NCI-H82 treated with DMSO at 0.1 percent for 48 hours (cell line): ENCODE measurements around the gene SLC2A9.
A peak's percentile ranks its signal among the peaks of the same experiment; 100 is the strongest.

Experiments
- DNase-seq: peaks from one replicate; lab custom pipeline; 2025; ENCODE audit not compliant: unreplicated experiment; lab: John Stamatoyannopoulos, UW

The SLC2A9 gene

DNA sequence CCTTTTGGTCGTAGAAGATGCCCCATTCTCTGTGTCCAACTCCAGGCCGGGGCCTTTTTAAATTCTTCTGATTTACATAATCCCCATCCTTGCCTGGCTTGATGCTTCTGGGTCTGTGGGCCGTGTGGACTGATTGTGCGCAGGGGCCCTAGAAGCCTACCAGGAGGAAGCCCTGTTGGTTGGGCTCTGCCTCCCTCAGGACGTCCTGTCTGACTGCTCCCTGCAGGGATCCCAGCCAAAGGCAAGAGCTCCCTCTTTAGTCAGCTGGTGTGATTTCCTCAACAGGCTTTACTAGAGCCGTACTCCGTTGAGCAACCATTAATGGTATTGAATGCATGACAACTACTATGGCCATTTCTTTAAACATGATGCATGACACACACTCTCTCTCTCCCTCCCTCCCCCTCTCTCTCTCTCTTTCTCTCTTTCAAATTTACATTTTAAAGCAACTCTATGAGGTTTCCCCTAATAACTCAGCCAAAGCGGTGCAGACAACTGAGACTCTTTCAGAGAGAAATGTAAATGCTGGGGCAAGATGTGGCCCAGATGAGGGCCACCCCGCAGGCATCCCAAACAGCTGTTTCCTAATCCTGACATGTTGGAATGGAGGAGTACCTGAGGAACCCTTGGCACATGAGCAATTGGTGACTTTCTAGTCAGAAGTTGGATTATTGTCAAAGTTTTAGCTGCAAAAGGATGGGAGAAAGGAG is 122.5 kb downstream of the SLC2A9 start:
- no peak for DNase-seq

DNA sequence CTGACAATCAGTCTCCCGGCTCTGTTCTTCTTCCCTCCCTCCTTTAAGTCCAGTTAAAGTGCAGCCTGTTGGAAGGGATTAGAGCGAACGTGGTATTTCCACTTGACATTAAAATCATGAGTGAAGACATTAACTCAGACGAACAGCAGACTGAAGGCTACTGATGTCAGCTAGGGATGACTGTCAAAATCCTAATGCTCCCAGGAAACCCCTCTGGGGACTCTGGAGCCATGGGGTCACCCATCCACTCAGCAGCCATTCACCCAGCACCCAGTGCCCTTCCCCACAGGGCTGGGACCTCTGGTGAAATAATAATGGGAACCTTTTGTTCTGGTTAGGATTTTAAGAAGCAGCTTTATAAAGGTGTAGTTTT is 126.0 kb downstream of the SLC2A9 start:
- DNase-seq = no peak

DNA sequence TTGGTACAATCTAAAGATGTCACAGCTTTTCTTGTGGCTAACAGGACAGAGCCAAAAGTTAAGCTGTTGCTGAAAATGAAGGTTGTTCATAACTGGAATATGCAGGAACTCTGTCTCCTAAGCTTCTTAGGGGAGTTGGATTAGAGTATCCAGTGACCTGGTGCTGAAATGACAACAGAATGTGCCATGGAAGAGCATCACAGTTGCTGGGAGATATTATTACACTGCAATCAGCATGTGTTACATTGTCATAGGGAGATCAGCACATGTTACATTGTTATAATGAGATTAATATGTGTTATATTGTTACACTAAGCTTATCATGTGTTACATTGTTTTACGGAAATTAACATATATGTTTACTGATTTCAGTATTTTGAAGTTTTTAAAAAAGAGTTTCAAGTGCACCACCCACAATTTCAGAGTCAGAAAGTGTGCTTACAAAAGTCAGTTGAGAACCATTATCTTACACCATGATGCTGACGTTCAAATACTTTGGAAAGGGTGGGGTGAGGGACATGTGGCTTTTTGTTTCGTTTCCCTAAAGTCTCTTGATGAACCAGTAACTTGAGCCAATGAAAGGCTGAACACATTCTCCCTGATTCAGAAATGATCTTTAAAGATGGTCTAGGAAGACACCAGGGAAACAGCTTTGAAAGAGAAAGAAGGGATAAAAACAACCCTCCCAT is 126.5 kb downstream of the SLC2A9 start:
- DNase-seq = no peak

DNA sequence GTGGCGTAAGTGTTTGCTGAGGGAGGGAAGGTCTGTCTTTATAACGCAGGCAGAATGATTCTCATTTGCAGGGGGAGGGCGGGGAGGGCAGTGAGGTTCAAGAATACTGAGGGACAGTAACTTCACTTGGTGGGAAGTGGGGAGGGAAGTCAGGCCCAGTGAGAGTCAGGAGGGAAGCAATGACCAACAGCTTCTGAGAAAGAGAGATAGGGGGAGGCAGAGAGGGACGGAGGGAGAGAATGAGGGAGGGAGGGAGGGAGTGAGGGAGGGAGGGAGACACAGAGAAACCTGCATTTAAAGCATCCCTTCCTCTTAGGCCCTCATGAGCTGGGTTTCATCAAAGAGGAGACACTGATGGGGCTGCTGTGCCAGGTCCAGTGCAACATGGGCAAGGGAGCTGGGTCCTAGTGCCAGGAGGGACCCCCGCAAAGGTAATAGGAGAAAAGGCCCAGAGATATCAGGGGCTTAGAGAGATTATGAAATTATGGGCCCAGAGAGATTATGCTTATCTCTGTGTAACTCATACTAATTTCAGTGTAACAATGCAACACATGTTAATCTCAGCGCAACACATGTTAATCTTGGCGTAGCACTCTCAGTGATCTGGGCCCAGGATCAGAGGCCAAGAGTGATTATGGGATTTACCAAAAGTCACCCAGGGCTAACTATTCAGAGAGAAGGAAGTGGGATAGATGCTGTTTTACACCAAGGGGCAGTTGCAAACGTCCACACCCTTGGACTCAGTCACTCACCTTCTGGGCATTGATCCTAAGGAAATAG is 127.8 kb downstream of the SLC2A9 start:
- peak; percentile 57 for DNase-seq

DNA sequence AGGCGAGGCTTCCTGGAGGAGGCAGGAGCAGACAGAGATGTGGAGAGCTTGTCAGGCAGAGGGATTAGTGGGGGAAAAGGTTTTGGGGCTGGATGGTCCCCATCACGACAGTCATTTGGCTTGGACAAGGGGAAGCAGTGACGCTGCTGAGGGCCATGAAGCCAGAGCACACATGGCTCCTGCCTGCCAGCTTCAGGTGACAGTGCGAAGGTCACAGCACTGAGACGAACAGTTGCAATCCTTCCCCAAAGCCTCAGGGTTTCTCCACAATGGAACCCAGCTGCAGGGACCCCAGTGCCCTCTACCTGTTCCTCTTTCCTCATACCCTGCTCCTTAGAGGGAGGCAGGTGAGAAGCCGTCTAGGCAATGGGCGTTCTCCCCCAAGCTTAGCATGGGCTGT is 129.6 kb downstream of the SLC2A9 start:
- no peak for DNase-seq

DNA sequence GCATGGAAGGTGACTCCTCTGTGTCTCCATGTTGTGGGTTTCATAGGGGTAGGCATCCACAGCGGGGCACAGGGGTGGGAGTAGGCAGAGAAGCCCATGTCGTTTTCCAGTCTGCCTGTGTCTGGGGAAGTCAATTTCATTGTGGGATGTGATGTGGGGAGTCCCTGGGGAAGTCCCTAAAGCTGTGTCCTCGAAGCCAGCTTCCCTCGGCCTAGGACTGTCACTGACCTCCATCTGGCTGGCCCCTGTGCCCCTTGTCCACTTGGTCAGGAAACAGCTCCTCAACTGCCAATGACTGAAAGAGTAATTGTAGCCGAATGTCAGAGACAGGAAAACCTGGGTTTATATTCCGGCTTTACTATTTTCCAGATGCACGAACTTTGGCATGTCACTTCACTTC is 130.2 kb downstream of the SLC2A9 start:
- no peak for DNase-seq

DNA sequence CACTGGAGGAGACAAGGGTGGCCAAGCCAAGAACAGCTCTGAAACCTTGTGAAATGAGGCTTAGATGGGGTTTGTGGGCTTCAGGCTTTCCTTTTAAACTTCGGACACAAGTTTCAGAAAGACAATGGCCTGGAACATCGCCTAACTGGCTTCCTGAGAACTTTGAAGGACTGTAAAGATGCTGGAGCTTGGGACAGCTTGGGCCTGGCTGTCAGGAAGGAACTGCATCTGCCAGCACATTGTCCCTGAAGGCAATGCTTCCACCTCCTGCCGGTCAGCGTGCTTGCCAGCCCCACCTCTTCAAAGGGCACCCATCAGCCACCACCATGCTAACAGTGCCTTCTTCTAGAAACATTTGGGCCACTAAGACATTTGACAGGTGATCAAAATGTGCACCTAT is 132.0 kb downstream of the SLC2A9 start:
- no peak for DNase-seq

DNA sequence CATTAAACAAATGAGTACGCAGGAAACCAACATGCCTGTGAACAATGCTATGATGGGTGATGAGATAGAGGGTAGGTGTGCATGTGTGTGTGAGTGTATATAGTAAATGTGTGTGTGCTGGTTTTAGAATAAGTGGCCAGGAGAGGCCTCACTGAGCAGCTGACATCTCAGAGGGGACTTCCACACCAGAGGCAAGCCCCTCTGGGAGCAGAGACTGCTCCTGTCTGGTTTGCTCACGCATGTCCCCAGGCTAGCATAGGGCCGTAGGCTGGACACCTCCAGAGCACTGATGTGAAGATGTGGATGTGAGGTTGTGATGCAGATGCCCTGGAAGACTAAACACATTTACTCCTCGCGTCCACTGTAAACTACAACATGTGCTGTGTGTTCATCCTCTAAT is 135.3 kb downstream of the SLC2A9 start:
- no peak for DNase-seq

DNA sequence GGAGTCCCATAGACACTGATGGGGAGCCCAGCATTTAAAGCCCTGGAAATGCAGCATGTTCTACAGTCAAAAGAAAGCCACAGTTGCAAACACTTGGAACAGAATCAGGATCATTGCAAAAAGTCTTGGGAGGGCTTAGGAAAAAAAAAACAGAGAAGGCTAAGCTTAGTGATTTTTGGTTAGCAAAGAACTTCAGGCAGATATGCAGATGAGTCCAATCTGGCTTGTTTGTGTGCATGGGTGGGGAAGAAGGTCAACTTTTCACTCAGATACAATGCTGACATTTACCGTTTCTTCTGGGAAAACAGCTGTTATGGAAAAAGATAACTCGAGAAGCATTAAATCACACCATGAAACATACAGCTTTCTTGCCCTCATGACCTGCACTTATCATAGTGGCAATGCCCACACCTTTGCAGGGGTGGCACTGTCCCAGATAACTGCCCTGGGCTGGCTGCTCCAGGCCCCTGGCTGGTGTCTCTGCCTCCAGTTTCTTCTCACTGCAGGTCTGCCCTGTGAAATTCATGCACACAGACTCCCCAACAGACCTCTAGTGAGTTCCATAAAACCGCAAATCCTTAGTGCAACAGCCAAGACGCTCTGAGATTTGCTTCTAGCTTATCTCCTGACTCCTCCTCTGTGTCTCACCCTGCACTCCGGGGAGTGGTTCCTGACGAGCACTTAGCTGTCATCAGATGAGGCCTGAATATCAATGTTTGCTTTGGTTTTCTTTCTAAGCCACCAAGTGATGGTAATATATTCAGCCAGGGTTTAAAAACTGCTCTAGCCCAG is 140.7 kb downstream of the SLC2A9 start:
- DNase-seq = no peak

DNA sequence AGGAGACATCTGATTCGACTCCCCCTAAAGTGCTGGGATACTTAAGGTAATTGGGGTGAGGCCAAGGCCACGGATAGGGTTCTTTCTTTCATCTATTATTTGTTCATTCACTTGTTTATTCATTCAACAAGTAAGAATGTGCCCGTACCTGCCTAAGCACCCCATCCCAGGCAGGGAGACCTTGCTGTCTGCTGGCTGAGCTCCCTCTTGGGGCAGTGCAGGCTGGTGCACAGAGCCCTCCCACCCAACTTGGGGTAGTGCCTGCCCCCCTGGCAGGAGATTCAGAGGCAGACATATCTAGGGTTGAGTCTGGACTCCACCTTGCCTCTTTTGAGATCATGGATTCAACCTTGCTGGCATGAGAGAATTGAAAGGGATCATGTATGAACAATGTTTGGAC is 144.2 kb downstream of the SLC2A9 start:
- no peak for DNase-seq

DNA sequence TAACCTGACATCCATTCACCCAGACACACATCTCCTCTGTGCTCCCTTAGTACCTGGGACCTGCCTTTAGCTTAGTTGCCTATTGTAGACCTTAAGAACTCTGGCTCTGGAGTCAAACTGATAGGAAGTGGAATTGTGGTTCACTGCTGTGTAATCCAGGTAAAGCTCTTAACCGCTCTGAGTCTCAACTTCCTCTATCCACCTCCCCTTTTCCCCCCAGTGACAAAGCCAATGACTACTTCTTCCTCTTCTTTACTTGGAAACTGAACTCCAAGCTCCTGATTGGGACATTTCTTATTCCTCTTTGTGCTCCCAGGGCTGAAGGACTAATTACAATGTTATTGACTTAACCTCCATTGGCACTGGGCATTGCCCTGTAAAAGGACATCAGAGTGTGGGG is 145.8 kb downstream of the SLC2A9 start:
- no peak for DNase-seq

DNA sequence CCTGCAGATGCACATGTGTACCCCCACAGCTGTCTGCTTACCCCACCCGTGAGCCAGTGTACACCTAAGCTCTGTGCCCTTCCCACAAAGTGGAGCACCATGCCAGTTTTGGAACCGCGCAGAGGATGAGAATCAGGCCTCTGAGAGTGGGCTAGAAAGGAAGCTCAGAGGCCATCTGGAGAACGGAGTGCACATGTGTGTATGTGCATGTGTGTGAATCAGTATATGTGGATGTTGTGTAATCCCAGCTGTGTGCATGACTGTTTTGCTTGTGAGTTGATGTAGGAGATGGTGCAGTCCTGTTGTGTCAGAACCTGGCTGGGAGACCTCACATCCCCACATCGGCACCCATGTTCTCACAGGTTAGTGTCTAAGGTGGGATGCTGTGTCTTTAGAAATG is 146.9 kb downstream of the SLC2A9 start:
- no peak for DNase-seq

DNA sequence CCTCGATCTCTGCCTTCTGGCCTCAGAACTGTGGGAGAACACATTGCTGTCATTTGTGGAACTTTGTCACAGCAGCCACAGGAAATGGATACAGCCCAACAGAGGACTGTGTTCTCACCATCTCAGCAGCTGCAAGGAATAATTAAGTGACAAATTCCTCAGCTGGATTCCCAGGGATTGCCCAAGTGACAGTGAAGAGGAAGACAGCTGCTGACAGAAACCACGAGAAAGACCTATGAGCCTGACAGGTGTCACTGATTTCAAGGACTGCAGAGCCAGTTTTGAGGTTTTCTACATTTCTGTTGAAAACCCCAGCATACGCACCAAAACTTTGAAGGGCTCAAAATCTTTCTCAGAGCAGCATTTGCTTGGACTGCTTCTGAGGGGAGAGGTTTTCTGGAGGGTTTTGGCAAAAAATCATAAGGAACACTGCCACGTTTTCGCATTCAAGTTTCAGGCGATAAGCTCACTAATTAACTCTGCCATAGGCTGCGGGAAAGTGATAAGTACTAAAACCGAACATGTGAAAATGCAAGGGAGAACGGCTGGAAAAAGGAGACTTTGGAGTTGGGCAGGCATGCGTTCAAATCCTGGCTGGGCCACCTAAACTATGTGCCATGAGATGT is 151.0 kb downstream of the SLC2A9 start:
- DNase-seq = no peak

DNA sequence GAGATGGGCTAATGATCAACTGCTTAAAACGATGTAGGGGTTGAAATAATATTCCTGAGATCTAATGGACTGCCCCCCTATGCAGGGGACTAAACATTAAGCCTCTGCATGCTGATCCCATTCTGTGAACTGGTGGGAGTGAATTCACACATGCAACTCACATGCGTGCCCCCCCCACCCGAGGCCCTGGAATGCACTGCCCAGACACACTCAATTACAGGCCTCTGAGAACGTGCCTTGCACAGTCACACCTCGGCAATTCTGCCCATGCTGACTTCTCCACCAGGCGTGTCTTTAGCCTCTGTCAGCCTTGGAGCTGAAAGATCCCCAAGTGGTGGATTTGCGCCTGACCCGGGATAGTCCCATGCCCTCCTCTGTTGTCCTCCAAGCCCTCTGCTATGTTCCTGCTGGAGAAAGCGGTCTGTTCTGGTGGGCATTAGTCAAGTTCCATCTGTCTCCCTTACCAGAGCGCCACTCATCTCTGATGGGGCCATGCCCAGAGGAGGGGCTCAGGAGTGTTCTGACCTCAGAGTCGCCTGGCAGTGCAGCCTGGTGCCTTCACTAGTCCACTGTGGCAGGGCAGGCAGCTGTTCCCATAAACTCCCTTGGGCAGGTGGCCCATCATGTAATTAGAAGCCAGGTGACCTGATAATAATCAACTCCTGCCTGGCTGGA is 153.4 kb downstream of the SLC2A9 start:
- no peak for DNase-seq

DNA sequence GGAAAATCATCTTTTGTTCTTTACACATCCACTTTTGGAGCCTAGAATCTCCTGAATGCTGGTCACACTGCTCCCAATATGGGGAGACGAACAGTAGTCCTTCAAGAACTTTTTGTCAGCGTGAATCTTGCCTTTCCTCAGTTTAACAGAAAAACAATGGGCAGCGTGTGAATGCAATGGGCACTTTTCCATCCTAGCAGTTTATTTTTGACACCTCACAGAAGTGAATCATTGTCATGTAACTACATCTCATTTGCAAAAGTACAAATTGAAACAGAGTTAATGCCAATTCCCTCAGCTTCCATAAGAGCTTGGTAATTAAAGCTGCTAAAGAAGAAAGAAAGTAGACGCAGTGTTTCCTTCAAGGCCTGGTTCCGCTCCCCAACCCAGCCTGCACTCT is 154.4 kb downstream of the SLC2A9 start:
- no peak for DNase-seq

DNA sequence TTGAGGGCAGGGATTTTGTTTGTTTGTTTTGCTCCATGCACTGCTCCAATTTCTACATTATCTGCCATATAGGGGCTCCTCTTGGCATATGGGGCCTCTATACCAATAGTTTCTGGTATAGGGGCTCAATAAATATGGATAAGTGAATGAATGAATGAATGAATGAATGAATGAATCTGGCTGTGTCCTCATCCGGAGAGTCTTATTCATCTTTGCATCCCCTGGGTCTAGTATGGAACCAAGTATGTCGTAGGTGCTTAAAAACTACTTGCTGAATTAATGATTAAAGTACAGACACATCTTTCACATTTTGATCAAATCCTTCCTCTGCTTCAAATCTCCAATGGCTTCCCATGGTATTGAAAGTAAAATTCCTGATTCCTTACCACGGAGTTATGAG is 159.7 kb downstream of the SLC2A9 start:
- DNase-seq = no peak

DNA sequence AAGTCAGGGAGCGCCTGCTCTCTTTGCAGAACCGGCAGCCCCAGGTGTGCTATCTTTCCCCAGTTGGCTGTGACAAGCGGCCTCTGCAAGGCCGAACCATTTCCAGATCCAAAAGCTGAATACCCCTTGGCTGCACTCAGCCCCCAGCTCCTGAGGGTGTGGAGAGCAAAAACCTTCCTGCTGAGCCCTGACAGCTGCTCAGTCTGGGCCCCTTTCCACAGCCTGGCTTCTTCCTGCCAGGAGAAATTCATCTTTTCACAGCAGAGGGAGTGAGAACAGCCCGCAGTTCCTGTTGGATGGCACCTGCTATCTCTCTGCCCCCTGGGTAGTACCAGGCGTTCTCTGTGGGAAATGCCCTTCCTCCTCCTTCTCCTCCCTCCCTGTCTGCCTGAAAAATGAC is 161.5 kb downstream of the SLC2A9 start:
- DNase-seq = no peak

DNA sequence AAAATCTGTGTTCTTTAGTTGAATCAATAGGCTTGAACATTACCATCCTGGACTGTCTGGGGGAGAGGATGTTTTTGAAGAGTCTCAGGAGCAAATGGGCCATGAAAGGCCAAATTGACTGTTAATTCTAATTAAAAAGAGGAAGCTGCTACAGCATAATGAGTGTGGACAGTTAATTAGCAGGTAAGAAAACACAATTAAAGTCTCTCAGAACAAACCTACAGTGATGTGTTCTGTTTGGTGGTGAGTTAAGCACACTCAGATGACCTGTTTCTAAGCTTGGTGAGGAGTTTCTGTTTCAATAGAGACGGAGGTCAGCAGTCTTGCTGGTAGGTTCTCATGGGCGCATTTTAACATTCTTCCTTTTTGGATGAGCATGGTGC is 171.8 kb downstream of the SLC2A9 start:
- no peak for DNase-seq

DNA sequence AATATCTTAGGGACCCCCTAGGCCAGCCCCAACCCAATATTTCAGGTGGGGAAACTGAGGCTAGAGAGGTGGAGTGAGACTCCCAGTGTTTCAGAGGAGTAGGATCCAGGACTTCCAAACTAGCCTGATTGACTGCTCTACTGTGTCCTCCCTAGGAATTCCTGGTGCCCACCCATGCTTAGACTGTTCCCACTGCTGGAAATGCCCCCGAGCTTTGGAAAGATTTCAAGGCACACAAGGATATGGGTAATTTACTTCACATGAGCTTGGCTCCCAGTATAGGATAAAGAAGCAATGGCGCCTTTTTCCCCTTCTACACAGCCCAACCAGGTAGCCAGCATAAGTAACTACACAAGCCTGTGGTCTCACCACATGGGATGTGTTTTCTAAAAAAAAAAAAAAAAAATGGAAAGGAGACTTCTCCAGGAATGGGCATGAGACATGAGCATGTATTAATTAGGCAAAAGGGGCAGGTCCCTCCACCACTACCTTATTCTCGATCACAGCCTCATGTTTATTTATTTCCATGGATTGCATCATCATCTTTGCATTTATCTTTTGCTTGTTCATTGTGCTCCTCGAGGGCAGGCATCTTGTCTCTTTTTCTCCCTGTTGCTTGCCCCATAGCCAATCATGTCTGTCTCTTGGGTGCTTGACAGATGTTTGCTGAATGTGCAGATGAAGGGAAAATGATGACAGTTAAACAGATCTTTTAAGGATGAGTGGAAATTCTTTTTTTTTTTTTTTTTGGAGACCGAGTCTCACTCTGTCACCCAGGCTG is 173.1 kb downstream of the SLC2A9 start:
- no peak for DNase-seq
